Prostate gland (tissue), 2 donors: Measurements from ENCODE around the gene CLHC1.

ENCODE experiments used
- POLR2A ChIP-seq: fragments of 450-650 bp; IDR thresholded peaks from one replicate; pipeline ENCODE4 v1.6.1; 2016; ENCODE audit warnings: antibody characterized with exemption, mild to moderate bottlenecking
- TF ChIP-seq, protein P1 (sequence below), 4 experiments: fragments of 200-600 bp in 2 of 4; fragments of 450-650 bp in 2 of 4; sonication (generic) in 2 of 4; IDR thresholded peaks; 1 replicate in 3 of 4; 2 replicates in 1 of 4; pipeline ENCODE4 v1.5.1; 2016 to 2019; ENCODE audit warnings: antibody characterized with exemption in 4 of 4, mild to moderate bottlenecking in 2 of 4, moderate library complexity in 2 of 4

GRCh38 chr2:55164534-55165480, 67.3 kb downstream of the CLHC1 start:
- TF ChIP-seq POLR2A = no peak
- TF ChIP-seq, protein P1, sequence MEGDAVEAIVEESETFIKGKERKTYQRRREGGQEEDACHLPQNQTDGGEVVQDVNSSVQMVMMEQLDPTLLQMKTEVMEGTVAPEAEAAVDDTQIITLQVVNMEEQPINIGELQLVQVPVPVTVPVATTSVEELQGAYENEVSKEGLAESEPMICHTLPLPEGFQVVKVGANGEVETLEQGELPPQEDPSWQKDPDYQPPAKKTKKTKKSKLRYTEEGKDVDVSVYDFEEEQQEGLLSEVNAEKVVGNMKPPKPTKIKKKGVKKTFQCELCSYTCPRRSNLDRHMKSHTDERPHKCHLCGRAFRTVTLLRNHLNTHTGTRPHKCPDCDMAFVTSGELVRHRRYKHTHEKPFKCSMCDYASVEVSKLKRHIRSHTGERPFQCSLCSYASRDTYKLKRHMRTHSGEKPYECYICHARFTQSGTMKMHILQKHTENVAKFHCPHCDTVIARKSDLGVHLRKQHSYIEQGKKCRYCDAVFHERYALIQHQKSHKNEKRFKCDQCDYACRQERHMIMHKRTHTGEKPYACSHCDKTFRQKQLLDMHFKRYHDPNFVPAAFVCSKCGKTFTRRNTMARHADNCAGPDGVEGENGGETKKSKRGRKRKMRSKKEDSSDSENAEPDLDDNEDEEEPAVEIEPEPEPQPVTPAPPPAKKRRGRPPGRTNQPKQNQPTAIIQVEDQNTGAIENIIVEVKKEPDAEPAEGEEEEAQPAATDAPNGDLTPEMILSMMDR (IDR thresholded peaks at IDR 0.05) = no peak
